Heart right ventricle (tissue), 16 donors: ENCODE results near the gene HES5. TPM values are rescaled to one million over a fixed set of nuclear protein-coding genes. Genes with fewer than 3 reads are reported as not detected.

Experiments
- ATAC-seq, 8 donors: fragments of 200-7000 bp; cut with Tn5 transposase; one replicate each; pipeline ENCODE4 v1.9.1; 2020; ENCODE audit warnings: mild to moderate bottlenecking in 8 of 8, moderate library complexity in 8 of 8, moderate number of reproducible peaks in 1 of 8
- DNase-seq, 2 donors: peaks; one replicate each; pipeline ENCODE4 v3.0.0-alpha.2; 2020
- H3K27ac ChIP-seq, 10 donors: fragments of 200-600 bp; sonication (generic) in 2 of 10; one replicate each; pipeline versions ENCODE4 v1.5.0 to v1.8.0; 2020 to 2022; ENCODE audit warnings: mild to moderate bottlenecking in 3 of 10
- H3K27me3 ChIP-seq, 7 donors: fragments of 200-600 bp; one replicate each; pipeline ENCODE4 v1.8.0; 2021 to 2022; ENCODE audit warnings: mild to moderate bottlenecking in 2 of 7
- H3K36me3 ChIP-seq, 9 donors: fragments of 200-600 bp; sonication (generic) in 1 of 9; one replicate each; pipeline versions ENCODE4 v1.5.0 to v1.8.0; 2020 to 2022; ENCODE audit warnings: mild to moderate bottlenecking in 2 of 9
- H3K4me1 ChIP-seq, 9 donors: fragments of 200-600 bp; sonication (generic) in 1 of 9; one replicate each; pipeline versions ENCODE4 v1.5.0 to v1.8.0; 2020 to 2022; ENCODE audit warnings: mild to moderate bottlenecking in 4 of 9
- H3K4me3 ChIP-seq, 10 donors: fragments of 200-600 bp; sonication (generic) in 2 of 10; one replicate each; pipeline versions ENCODE4 v1.5.0 to v1.8.0; 2020 to 2022; ENCODE audit warnings: mild to moderate bottlenecking in 7 of 10, moderate library complexity in 2 of 10
- H3K9me3 ChIP-seq, 11 donors: fragments of 200-600 bp in 10 of 11; sonication (generic) in 2 of 11; one replicate each; pipeline versions ENCODE4 v1.5.0 to v1.8.0; 2013 to 2022; ENCODE audit warnings: mild to moderate bottlenecking in 2 of 11, control low read depth in 1 of 11, moderate library complexity in 1 of 11
- WGBS, 2 donors: extraction: QIAGEN DNeasy Blood & Tissue Kit; methylation state at CpG; one replicate each; pipeline ENCODE4 v1.1.7; 2013; ENCODE audit warnings: inconsistent platforms in 1 of 2; 5-methylcytosine and 5-hydroxymethylcytosine counted together
- intact Hi-C, 10 donors: fragments of 100-400 bp; cut with DNase I; formaldehyde crosslinking; loops; one replicate each; pipeline versions ENCODE4 v1.11.1 to v1.14.2; 2022
- polyA plus RNA-seq, 2 donors: library from polyadenylated mRNA; stranded (reverse); fragments of 200-250 nt; gene quantifications; one replicate each; pipeline ENCODE4 v1.2.3, GENCODE V29; 2013
- total RNA-seq, 10 donors: library from RNA; stranded (reverse); fragmentation: NEBNext Ultra II Directional in 3 of 10; extraction: Animal tissue kit (Norgen Biotek cat#: 25700) in 3 of 10; gene quantifications; one replicate each; pipeline versions ENCODE4 v1.2.1 to v1.2.4, GENCODE V29; 2021 to 2023
- TF ChIP-seq, protein P1 (sequence below), 9 donors: fragments of 200-600 bp; sonication (generic) in 2 of 9; IDR thresholded peaks; one replicate each; pipeline versions ENCODE4 v1.5.0 to v1.8.0; 2021 to 2022; ENCODE audit warnings: antibody characterized with exemption in 9 of 9, mild to moderate bottlenecking in 5 of 9, moderate library complexity in 1 of 9
- donor health status: Arrhythmogenic right ventricular cardiomyopathy.
- donor health status: ischemic (EF 13 %, LVEDD 7.1; RV severe dilation, severe dysfunction).
- donor health status: healthy with polysubstance abuse.
- donor health status: DM: no; HTN: yes; CAD: no.
- donor health status: DM: no; HTN: no; CAD: no.
- donor health status: ischemic (EF 25% LVEDD 6.9; RV normal size, moderate dysfunction).
- donor health status: ischemic (EF 25% LVEDD 5.7; RV mildly dilated, moderate dysfunction).
- donor health status: healthy.
- donor health status: DM: yes; HTN: yes; CAD: no.
- donor health status: Ischemic cardiomyopathy.
- donor health status: ischemic (EF 35%, LVEDD 5.7; RV mildly dilated, moderate dysfunction).
- donor health status: nonischemic (EF 11% LVEDD 7.7; RV severe dilation, severe dysfunction).
- donor health status: DM: yes; HTN: yes; CAD: no.
- donor health status: PGD.
- donor health status: ischemic (EF 29% LVEDD 5.4; RV normal size, mild dysfunction).
- donor health status: nonischemic (EF 23%, LVEDD 6.1; RV moderate dilation, normal function).

HES5 gene
- total and polyA plus RNA-seq, 12 donors, result 0.51 to 3.1 (median 1.2) TPM; not detected in 1

DNA sequence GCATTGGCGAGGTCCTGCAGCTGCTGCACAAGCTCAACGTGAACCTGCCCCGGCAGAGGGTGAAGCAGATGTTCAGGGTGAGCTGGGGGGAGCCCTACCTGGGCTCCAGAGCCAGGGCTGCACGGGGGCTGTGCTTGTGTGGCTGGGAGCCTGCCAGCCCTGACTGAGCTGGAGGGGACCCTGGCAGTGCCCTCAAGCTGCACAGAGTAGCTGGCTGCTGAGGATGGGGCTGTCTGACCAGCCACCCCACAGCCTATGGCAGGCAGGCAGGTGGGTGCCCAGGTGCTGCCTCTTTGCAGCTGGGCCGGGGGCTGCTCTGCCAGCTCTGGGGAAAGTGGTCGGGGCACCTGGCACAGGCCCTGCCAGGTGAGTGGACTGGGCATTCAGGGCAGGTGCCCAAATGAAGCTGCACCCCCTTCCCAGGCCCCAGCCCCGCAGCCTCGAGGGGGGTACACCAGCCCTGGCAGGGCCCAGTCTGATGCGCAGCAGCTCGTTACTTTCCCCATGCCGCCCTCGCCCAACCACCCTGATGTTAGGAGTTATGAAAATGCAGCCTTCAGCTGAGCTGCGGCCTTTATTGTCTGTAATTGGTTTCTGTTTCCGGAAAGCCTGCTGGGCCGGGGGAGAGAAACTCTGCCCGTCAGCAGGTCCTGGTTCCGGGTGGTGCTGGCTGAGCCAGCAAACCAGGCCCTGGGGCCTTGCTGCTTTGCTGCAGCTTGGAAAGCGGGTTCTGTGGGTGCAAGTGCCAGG, 49.7 kb downstream of the HES5 start:
- 79 to 82% methylated on average over 18 of the region's 18 CpGs for WGBS, 2 donors
- intact Hi-C loops, result no loop called here
- TF ChIP-seq, protein P1, sequence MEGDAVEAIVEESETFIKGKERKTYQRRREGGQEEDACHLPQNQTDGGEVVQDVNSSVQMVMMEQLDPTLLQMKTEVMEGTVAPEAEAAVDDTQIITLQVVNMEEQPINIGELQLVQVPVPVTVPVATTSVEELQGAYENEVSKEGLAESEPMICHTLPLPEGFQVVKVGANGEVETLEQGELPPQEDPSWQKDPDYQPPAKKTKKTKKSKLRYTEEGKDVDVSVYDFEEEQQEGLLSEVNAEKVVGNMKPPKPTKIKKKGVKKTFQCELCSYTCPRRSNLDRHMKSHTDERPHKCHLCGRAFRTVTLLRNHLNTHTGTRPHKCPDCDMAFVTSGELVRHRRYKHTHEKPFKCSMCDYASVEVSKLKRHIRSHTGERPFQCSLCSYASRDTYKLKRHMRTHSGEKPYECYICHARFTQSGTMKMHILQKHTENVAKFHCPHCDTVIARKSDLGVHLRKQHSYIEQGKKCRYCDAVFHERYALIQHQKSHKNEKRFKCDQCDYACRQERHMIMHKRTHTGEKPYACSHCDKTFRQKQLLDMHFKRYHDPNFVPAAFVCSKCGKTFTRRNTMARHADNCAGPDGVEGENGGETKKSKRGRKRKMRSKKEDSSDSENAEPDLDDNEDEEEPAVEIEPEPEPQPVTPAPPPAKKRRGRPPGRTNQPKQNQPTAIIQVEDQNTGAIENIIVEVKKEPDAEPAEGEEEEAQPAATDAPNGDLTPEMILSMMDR (IDR thresholded peaks at IDR 0.05), result no peak

DNA sequence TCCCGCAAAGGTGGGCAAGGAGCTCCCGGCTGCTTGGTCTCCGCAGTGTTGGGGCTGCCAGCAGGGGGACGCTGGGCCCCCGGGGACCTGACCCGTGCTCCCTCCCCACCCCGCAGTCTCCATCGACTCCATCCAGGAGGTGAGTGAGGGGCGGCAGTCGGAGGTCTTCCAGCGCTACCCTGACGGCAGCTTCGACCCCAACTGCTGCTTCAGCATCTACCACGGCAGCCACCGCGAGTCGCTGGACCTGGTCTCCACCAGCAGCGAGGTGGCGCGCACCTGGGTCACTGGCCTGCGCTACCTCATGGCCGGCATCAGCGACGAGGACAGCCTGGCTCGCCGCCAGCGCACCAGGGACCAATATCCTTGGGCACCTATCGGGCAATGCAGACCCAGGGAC, 50.4 kb downstream of the HES5 start:
- TF ChIP-seq, protein P1 (IDR thresholded peaks at IDR 0.05), result no peak
- Histone ChIP-seq H3K9me3 (no peaks in the 10 kb centered on the region), H3K27ac (no peak overlapping the region), H3K27me3 (peaks cover 0 to 13% (median 5%) of the 10 kb centered on the region in 7 donors), H3K4me3 (no peak overlapping the region), H3K36me3 (no peaks in the 10 kb centered on the region), H3K4me1 (peaks cover 0 to 8% (median 0%) of the 10 kb centered on the region in 9 donors)
- intact Hi-C loops, result no loop called here
- ATAC-seq (no peak), DNase-seq (no peak)
- 85 to 87% methylated on average over 28 of the region's 28 CpGs for WGBS, 2 donors

More for the DNA sequence above, 49.7 kb downstream of the HES5 start:
- DNase-seq, result no peak
- ATAC-seq, result no peak
- H3K9me3 ChIP-seq, result no peaks in the 10 kb centered on the region
- no peak overlapping the region for H3K27ac ChIP-seq
- no peak overlapping the region for H3K4me3 ChIP-seq
- peaks cover 0 to 12% (median 5%) of the 10 kb centered on the region in 7 donors for H3K27me3 ChIP-seq
- no peaks in the 10 kb centered on the region for H3K36me3 ChIP-seq
- peaks cover 0 to under 1% (median 0%) of the 10 kb centered on the region in 9 donors for H3K4me1 ChIP-seq

DNA sequence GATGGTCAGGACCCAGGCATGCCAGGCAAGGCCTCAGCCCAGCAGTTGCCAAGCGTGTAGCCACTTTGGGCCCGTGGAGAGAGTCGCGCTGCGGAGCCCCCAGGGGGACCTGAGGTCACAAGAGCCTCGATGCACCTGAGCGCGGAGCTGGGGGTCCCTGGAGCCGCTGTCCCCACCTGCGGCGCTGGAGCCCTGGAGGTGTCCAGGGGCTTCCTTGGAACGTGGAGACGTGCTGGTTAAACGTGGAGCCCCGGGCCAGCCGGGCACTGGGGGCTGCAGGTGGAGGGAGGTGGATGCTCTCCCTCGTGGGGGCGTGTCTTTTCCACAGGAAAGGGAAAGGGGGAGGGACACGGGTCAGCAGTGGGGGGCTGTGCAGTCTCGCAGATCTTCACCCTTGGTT, 50.9 kb downstream of the HES5 start:
- no peak for DNase-seq
- no peak for ATAC-seq
- H3K27ac ChIP-seq, result no peak overlapping the region
- no peak overlapping the region for H3K4me3 ChIP-seq
- no peaks in the 10 kb centered on the region for H3K9me3 ChIP-seq
- H3K4me1 ChIP-seq, result peaks cover 0 to 10% (median 0%) of the 10 kb centered on the region in 9 donors
- WGBS, 2 donors, result 76 to 77% methylated on average over 18 to 20 of the region's 20 CpGs
- TF ChIP-seq, protein P1 (IDR thresholded peaks at IDR 0.05), result no peak
- H3K27me3 ChIP-seq, result peaks cover 0 to 17% (median 5%) of the 10 kb centered on the region in 7 donors
- intact Hi-C loops, result no loop called here
- no peaks in the 10 kb centered on the region for H3K36me3 ChIP-seq

Other genes starting within 250 kb of the HES5 start
- gene MORN1, start 138.7 kb downstream of the HES5 start, total RNA-seq, result 1 to 10 TPM; 3.5 to 7.6 (median 5.7) TPM
- 1 to 10 TPM; 1.2 to 3.0 TPM for gene MORN1, start 138.7 kb downstream of the HES5 start, polyA plus RNA-seq
- gene RER1, start 138.4 kb downstream of the HES5 start, total RNA-seq, result 100 to 1,000 TPM in 1 of 10 donors, 10 to 100 TPM in 9; 70.1 to 107 (median 84.1) TPM
- 10 to 100 TPM; 55.5 to 77.0 TPM for gene RER1, start 138.4 kb downstream of the HES5 start, polyA plus RNA-seq
- gene PEX10, start 117.7 kb downstream of the HES5 start, total RNA-seq, result 10 to 100 TPM; 14.6 to 26.0 (median 18.6) TPM
- 10 to 100 TPM; 13.7 to 19.1 TPM for gene PEX10, start 117.7 kb downstream of the HES5 start, polyA plus RNA-seq
- gene PLCH2, start 54.0 kb downstream of the HES5 start, total RNA-seq, result under 1 TPM in 8 of 10 donors, not detected in 2; 0.06 to 0.51 (median 0.09) TPM
- under 1 TPM; 0.12 to 0.22 TPM for gene PLCH2, start 54.0 kb downstream of the HES5 start, polyA plus RNA-seq
- gene PANK4, start 3.7 kb downstream of the HES5 start, total RNA-seq, result 10 to 100 TPM; 29.8 to 56.4 (median 35.2) TPM
- 10 to 100 TPM; 26.1 to 35.6 TPM for gene PANK4, start 3.7 kb downstream of the HES5 start, polyA plus RNA-seq
- 10 to 100 TPM in 7 of 10 donors, 1 to 10 TPM in 3; 7.5 to 43.8 (median 13.0) TPM for gene TNFRSF14, start 26.1 kb upstream of the HES5 start, total RNA-seq
- 10 to 100 TPM; 19.3 to 59.6 TPM for gene TNFRSF14, start 26.1 kb upstream of the HES5 start, polyA plus RNA-seq
- 10 to 100 TPM in 1 of 10 donors, 1 to 10 TPM in 9; 3.7 to 10.3 (median 5.3) TPM for gene PRXL2B, start 56.5 kb upstream of the HES5 start, total RNA-seq
- 10 to 100 TPM in 1 of 2 donors, 1 to 10 TPM in 1; 6.8 to 12.0 TPM for gene PRXL2B, start 56.5 kb upstream of the HES5 start, polyA plus RNA-seq
- gene MMEL1, start 102.8 kb upstream of the HES5 start, total RNA-seq, result under 1 TPM in 3 of 10 donors, not detected in 7; 0.17 to 0.77 (median 0.67) TPM
- gene MMEL1, start 102.8 kb upstream of the HES5 start, polyA plus RNA-seq, result 1 to 10 TPM in 1 of 2 donors, under 1 TPM in 1; 0.46 to 3.9 TPM